A549 (cell line): ENCODE measurements around the gene TCF25. TPM values are rescaled to one million over a fixed set of nuclear protein-coding genes. Genes with fewer than 3 reads are reported as not detected.

Source experiments
- ATAC-seq, 2 experiments: fragments of 200-7000 bp in 1 of 2; fragments of >200 bp in 1 of 2; cut with Nextera tagmentation in 1 of 2; cut with Tn5 transposase in 1 of 2; 3 replicates each; pipeline versions ENCODE4 v1.8.0 to v1.9.1; 2018 to 2020; ENCODE audit warnings: mild to moderate bottlenecking in 1 of 2, moderate library complexity in 1 of 2
- CTCF ChIA-PET: fragments of 300-600 bp; sonication (Branson Sonifier 250); formaldehyde crosslinking; extraction: SDS; loops from one replicate; lab custom pipeline; 2021; ENCODE audit warnings: antibody characterized with exemption, inconsistent platforms; lab: Yijun Ruan, JAX
- POLR2A ChIA-PET: fragments of 350-600 bp; formaldehyde crosslinking; extraction: SDS; loops from one replicate; lab custom pipeline; 2021; ENCODE audit warnings: antibody characterized with exemption, inconsistent platforms; lab: Yijun Ruan, JAX
- DNase-seq, 2 experiments: peaks; one replicate each; pipeline versions ENCODE4 v3.0.0 to v3.0.0-alpha.2; 2011 to 2016; ENCODE audit warnings: low read depth in 1 of 2, low spot score in 1 of 2
- FAIRE-seq: peaks from 2 replicates; lab custom pipeline; 2011; peaks lifted over from hg19 to GRCh38; lab: Jason Lieb, UNC
- H3K27ac ChIP-seq, 2 experiments: fragments of >200 bp; sonication (Bioruptor Twin); formaldehyde crosslinking; 3 replicates each; pipeline ENCODE4 v1.5.1; 2016 to 2017
- H3K4me1 ChIP-seq: fragments of >200 bp; sonication (Bioruptor Twin); formaldehyde crosslinking; 3 replicates; pipeline ENCODE4 v1.6.1; 2016
- H3K4me2 ChIP-seq: fragments of >200 bp; sonication (Bioruptor Twin); formaldehyde crosslinking; 3 replicates; pipeline ENCODE4 v1.6.1; 2016
- H3K4me3 ChIP-seq: fragments of >200 bp; sonication (Bioruptor Twin); formaldehyde crosslinking; 3 replicates; pipeline ENCODE4 v1.5.1; 2016
- H3K9me3 ChIP-seq: fragments of >200 bp; sonication (Bioruptor Twin); formaldehyde crosslinking; 3 replicates; pipeline ENCODE4 v1.6.1; 2016
- CHD2 ChIP-seq: fragments of 150-350 bp; IDR thresholded peaks from 2 replicates; pipeline ENCODE4 v1.6.1; 2014; ENCODE audit warnings: low read length; ENCODE audit not compliant: partially characterized antibody
- GATA3 ChIP-seq: IDR thresholded peaks from 2 replicates; pipeline ENCODE4 v1.6.1; 2012; ENCODE audit warnings: borderline replicate concordance
- HOXA7 ChIP-seq: fragments of 250-450 bp; sonication (Bioruptor Pico); IDR thresholded peaks from 2 replicates; pipeline ENCODE4 v1.5.0; 2020; ENCODE audit warnings: mild to moderate bottlenecking, moderate library complexity
- JUNB ChIP-seq: fragments of >200 bp; sonication (Bioruptor Twin); formaldehyde crosslinking; IDR thresholded peaks from 2 replicates; pipeline ENCODE4 v1.6.1; 2016
- KDM5A ChIP-seq: fragments of 200-600 bp; sonication (generic); IDR thresholded peaks from 2 replicates; pipeline ENCODE4 v1.6.1; 2016; ENCODE audit warnings: antibody characterized with exemption, mild to moderate bottlenecking
- MYC ChIP-seq: IDR thresholded peaks from 2 replicates; pipeline ENCODE4 v1.6.1; 2012; ENCODE audit warnings: mild to moderate bottlenecking, inconsistent platforms, low read length, improper control_type of control experiment, borderline replicate concordance
- POLR2A ChIP-seq: IDR thresholded peaks from 2 replicates; pipeline ENCODE4 v1.6.1; 2012; ENCODE audit warnings: mild to moderate bottlenecking, low read length
- POLR2AphosphoS2 ChIP-seq: conservative IDR thresholded peaks from 2 replicates; pipeline ENCODE4 v1.6.1; 2012; ENCODE audit warnings: low read length, improper control_type of control experiment, inconsistent platforms
- RNF2 ChIP-seq: fragments of 200-600 bp; sonication (generic); IDR thresholded peaks from 2 replicates; pipeline ENCODE4 v1.6.1; 2016; ENCODE audit warnings: low read depth, mild to moderate bottlenecking, antibody characterized with exemption, moderate library complexity, borderline replicate concordance
- ZC3H11A ChIP-seq: fragments of 450-650 bp; IDR thresholded peaks from 2 replicates; pipeline ENCODE4 v1.6.1; 2014; ENCODE audit warnings: antibody characterized with exemption, mild to moderate bottlenecking
- ZFP36 ChIP-seq: fragments of 450-650 bp; IDR thresholded peaks from 2 replicates; pipeline ENCODE4 v1.6.1; 2014; ENCODE audit warnings: borderline replicate concordance; ENCODE audit not compliant: partially characterized antibody
- WGBS: methylation state at CpG from one replicate; pipeline ENCODE4 v1.1.6; 2017; ENCODE audit errors: missing lambda C conversion rate; 5-methylcytosine and 5-hydroxymethylcytosine counted together
- polyA plus RNA-seq, 4 experiments: library from polyadenylated mRNA; depleted of rRNA in 3 of 4; stranded (reverse); fragments of >200 nt; fragmentation: RNase III in 1 of 4; extraction: RNeasy Plus Mini Kit Qiagen cat#74134 plus additional on column Dnase treatment in 1 of 4; gene quantifications; 2 replicates in 3 of 4; 3 replicates in 1 of 4; pipeline ENCODE4 v1.2.3, GENCODE V29; 2011 to 2017
- TF ChIP-seq, protein P1 (sequence below): fragments of >200 bp; sonication (Bioruptor Twin); formaldehyde crosslinking; IDR thresholded peaks from 3 replicates; pipeline ENCODE4 v1.5.1; 2016
- TF ChIP-seq, protein P2 (sequence below): IDR thresholded peaks from 2 replicates; pipeline ENCODE4 v1.6.1; 2012

TCF25 gene
- polyA plus RNA-seq, 2 of the 4 experiments (the other 2 are of a cell fraction) = 125 TPM

DNA sequence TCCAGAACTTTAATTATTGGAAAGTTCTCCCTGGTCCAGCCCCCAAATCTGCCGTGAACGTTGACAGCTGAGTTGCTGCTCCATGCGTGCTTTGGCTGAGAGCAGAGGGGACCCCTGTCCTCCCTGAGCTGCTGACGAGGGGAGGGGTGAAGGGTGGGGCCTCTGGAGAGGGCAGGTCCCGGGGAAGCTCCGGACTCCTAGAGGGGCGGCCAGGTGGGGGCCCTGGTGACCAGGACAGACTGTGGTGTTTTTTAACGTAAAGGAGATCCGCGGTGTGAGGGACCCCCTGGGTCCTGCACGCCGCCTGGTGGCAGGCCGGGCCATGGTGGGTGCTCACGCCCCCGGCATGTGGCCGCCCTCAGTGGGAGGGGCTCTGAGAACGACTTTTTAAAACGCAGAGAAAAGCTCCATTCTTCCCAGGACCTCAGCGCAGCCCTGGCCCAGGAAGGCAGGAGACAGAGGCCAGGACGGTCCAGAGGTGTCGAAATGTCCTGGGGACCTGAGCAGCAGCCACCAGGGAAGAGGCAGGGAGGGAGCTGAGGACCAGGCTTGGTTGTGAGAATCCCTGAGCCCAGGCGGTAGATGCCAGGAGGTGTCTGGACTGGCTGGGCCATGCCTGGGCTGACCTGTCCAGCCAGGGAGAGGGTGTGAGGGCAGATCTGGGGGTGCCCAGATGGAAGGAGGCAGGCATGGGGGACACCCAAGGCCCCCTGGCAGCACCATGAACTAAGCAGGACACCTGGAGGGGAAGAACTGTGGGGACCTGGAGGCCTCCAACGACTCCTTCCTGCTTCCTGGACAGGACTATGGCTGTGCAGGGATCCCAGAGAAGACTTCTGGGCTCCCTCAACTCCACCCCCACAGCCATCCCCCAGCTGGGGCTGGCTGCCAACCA is 45.3 kb downstream of the TCF25 start, which contains the start of gene MC1R:
TSS of gene MC1R (plus strand) at position 410 of the 895 bp plus-strand sequence. CDS start at position 807, 397 bp downstream.
- TF ChIP-seq, protein P1, sequence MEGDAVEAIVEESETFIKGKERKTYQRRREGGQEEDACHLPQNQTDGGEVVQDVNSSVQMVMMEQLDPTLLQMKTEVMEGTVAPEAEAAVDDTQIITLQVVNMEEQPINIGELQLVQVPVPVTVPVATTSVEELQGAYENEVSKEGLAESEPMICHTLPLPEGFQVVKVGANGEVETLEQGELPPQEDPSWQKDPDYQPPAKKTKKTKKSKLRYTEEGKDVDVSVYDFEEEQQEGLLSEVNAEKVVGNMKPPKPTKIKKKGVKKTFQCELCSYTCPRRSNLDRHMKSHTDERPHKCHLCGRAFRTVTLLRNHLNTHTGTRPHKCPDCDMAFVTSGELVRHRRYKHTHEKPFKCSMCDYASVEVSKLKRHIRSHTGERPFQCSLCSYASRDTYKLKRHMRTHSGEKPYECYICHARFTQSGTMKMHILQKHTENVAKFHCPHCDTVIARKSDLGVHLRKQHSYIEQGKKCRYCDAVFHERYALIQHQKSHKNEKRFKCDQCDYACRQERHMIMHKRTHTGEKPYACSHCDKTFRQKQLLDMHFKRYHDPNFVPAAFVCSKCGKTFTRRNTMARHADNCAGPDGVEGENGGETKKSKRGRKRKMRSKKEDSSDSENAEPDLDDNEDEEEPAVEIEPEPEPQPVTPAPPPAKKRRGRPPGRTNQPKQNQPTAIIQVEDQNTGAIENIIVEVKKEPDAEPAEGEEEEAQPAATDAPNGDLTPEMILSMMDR = peak; percentile 43; the same call in 2 of the 3 replicates
- TF ChIP-seq CHD2 (no peak), POLR2AphosphoS2 (0 out of 2 replicates have a peak, but pooled peaks have one; percentile 75), GATA3 (peak; percentile 22; the same call in 1 of the 2 replicates), MYC (peak; percentile 39; the same call in 1 of the 2 replicates), ZFP36 (no peak), POLR2A (peak; percentile 45), RNF2 (no peak)
- TF ChIP-seq, protein P2, sequence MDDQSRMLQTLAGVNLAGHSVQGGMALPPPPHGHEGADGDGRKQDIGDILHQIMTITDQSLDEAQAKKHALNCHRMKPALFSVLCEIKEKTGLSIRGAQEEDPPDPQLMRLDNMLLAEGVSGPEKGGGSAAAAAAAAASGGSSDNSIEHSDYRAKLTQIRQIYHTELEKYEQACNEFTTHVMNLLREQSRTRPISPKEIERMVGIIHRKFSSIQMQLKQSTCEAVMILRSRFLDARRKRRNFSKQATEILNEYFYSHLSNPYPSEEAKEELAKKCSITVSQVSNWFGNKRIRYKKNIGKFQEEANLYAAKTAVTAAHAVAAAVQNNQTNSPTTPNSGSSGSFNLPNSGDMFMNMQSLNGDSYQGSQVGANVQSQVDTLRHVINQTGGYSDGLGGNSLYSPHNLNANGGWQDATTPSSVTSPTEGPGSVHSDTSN = no peak; the same call in none of the 2 replicates
- peak within 1 kb of the TSS; percentile 93 to 94 for H3K27ac ChIP-seq
- POLR2A ChIA-PET = interaction anchor here (1.0 to 1.2 kb wide), 4 partner anchors 9 to 45 kb away, joined by 3 to 8 read pairs (median 5); partner anchors contain the start of gene TCF25
- peak; percentile 23 to 49 for ATAC-seq
- H3K4me3 ChIP-seq = peak within 1 kb of the TSS; percentile 40
- DNase-seq = peak; percentile 51 to 67
- CTCF ChIA-PET = interaction anchor here (0.6 to 11.8 kb wide), 12 partner anchors 9 to 213 kb away, joined by 3 to 109 read pairs (median 4); partner anchors contain the start of gene DEF8
- FAIRE-seq = no peak
- WGBS = 14% methylated on average over 13 of the region's 23 CpGs
- H3K4me2 ChIP-seq = peak within 1 kb of the TSS; percentile 91
- H3K9me3 ChIP-seq = no peaks in the 10 kb centered on the region
- peaks cover 44% of the 10 kb centered on the region for H3K4me1 ChIP-seq

GRCh38 chr16:89919535-89920406 is 46.4 kb downstream of the TCF25 start:
- POLR2A ChIA-PET = no interaction called here
- H3K4me2 ChIP-seq = peak overlapping the region; percentile 96
- FAIRE-seq (no peak), ATAC-seq (no peak), DNase-seq (no peak)
- CTCF ChIA-PET = interaction anchor here (1.1 to 11.8 kb wide), 5 partner anchors 10 to 101 kb away, joined by 3 to 109 read pairs (median 9); partner anchors contain the start of gene DEF8
- no peak overlapping the region for H3K4me3 ChIP-seq
- H3K27ac ChIP-seq = peak overlapping the region; percentile 98 to 99; a peak in 5 of 6 replicates
- H3K4me1 ChIP-seq = peaks cover 54% of the 10 kb centered on the region
- no peak for TF ChIP-seq HOXA7 (CRISPR knock-in tag)
- 0 out of 2 replicates have a peak, but pooled peaks have one; percentile 16 for TF ChIP-seq POLR2A
- H3K9me3 ChIP-seq = no peaks in the 10 kb centered on the region
- WGBS = 94% methylated on average over 52 of the region's 52 CpGs

DNA sequence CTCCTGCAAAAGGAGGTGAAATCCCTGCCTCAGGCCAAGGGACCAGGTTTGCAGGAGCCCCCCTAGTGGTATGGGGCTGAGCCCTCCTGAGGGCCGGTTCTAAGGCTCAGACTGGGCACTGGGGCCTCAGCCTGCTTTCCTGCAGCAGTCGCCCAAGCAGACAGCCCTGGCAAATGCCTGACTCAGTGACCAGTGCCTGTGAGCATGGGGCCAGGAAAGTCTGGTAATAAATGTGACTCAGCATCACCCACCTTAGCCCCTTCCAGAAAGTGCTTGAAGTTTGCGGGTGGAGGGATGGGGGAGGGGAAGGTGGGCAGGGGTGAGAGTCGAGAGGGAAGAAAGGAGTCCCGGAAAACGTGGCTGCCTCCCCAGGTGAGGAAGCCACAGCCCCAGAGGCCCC is 47.3 kb downstream of the TCF25 start:
- peak overlapping the region; percentile 83; the same call in 1 of the 3 replicates for H3K4me3 ChIP-seq
- no peak for ATAC-seq
- peak overlapping the region; percentile 96 for H3K4me2 ChIP-seq
- no peaks in the 10 kb centered on the region for H3K9me3 ChIP-seq
- no peak for FAIRE-seq
- CTCF ChIA-PET = interaction anchor here (11.8 kb wide), 1 partner anchor 11 kb away, joined by 109 read pairs; no protein-coding TSS in a partner anchor
- WGBS = 78% methylated on average over 4 of the region's 6 CpGs
- TF ChIP-seq KDM5A = no peak
- TF ChIP-seq JUNB = no peak
- TF ChIP-seq ZC3H11A = no peak
- peaks cover 61% of the 10 kb centered on the region for H3K4me1 ChIP-seq
- DNase-seq = no peak
- POLR2A ChIA-PET = no interaction called here
- H3K27ac ChIP-seq = peak overlapping the region; percentile 98 to 99
